ENCODE results near the gene TCEA2.

DNA sequence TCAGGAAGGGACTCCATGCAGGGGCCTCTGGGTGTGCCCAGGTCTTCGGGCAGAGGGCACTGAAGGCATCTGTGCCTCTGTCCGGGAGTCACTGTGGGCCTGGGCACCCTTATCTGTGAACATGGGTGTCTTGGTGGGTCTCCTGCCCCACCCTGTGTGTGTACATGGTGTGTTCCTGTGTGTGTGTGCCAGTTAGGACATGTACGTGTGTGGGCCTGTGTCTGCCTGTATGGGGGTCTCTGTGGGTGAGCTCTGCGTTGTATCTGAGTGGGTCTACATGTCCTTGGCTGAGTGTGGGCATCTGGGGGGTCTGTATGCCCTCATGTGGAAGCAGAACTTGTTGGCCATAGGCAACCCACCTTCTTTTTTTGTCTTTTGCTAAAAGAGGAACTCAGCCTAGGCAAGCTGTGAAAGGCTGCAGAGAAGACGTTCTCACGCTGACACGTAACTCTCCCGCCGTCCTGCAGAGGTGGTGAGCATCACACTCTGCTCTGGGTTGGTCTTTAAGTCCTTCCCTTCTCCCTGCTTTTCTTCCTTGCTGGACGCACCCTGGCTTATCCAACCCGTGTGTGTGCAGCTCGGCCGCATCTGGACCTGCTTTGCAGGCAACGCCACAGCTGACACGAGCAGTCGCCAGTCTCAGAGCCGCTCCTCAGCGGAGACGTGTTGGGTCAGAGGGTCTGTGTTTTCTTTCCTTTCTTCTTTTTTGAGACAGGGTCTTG, 44.9 kb downstream of the TCEA2 start:
- TF ChIP-seq, protein P1, sequence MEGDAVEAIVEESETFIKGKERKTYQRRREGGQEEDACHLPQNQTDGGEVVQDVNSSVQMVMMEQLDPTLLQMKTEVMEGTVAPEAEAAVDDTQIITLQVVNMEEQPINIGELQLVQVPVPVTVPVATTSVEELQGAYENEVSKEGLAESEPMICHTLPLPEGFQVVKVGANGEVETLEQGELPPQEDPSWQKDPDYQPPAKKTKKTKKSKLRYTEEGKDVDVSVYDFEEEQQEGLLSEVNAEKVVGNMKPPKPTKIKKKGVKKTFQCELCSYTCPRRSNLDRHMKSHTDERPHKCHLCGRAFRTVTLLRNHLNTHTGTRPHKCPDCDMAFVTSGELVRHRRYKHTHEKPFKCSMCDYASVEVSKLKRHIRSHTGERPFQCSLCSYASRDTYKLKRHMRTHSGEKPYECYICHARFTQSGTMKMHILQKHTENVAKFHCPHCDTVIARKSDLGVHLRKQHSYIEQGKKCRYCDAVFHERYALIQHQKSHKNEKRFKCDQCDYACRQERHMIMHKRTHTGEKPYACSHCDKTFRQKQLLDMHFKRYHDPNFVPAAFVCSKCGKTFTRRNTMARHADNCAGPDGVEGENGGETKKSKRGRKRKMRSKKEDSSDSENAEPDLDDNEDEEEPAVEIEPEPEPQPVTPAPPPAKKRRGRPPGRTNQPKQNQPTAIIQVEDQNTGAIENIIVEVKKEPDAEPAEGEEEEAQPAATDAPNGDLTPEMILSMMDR (conservative IDR thresholded peaks at IDR 0.05 in 1 of 2, IDR thresholded peaks at IDR 0.05 in 1 of 2; ENCODE audit: extremely low read depth in 1 of 2, insufficient read depth in 1 of 2, low read depth in 1 of 2, low read length in 2 of 2), result no peak
- no peak for TF ChIP-seq EZH2 (IDR thresholded peaks at IDR 0.05; ENCODE audit: borderline replicate concordance, low read length)
